Mesothelial cell of epicardium (in vitro differentiated cells): ENCODE results near the gene IRF1. TPM values are rescaled to one million over a fixed set of nuclear protein-coding genes. Genes with fewer than 3 reads are reported as not detected.

Experiments
- DNase-seq, 2 experiments: peaks; one replicate each; pipeline ENCODE4 v3.0.0; 2021; ENCODE audit warnings: low spot score in 2 of 2; ENCODE audit not compliant: unreplicated experiment in 2 of 2
- H3K27ac Mint-ChIP-seq: 2 replicates; pipeline ENCODE4 v1.8.0; 2021; ENCODE audit warnings: mixed read lengths
- H3K27me3 Mint-ChIP-seq: 2 replicates; pipeline ENCODE4 v1.8.0; 2021; ENCODE audit warnings: low read depth, mixed read lengths
- H3K36me3 Mint-ChIP-seq: 2 replicates; pipeline ENCODE4 v1.8.0; 2021; ENCODE audit warnings: mixed read lengths
- H3K4me1 Mint-ChIP-seq: 2 replicates; pipeline ENCODE4 v1.8.0; 2021; ENCODE audit warnings: mixed read lengths
- H3K4me3 Mint-ChIP-seq: 2 replicates; pipeline ENCODE4 v1.8.0; 2021; ENCODE audit warnings: mild to moderate bottlenecking, moderate library complexity, mixed read lengths
- H3K9me3 Mint-ChIP-seq: 2 replicates; pipeline ENCODE4 v1.8.0; 2021; ENCODE audit warnings: mixed read lengths
- CTCF ChIP-seq: fragments of 200-600 bp; sonication (generic); IDR thresholded peaks from one replicate; pipeline ENCODE4 v1.5.0; 2021; ENCODE audit warnings: antibody characterized with exemption; ENCODE audit not compliant: unreplicated experiment
- total RNA-seq: library from RNA; stranded (reverse); gene quantifications from 3 replicates; pipeline ENCODE4 v1.2.1, GENCODE V29; 2021

IRF1 gene
- total RNA-seq, 1 donor from 2014 or later, result 33.3 TPM

- H3K27ac Mint-ChIP-seq, result no peak overlapping the region
- H3K36me3 Mint-ChIP-seq, result peaks cover 24% of the 10 kb centered on the region
- no peak for TF ChIP-seq CTCF
- H3K4me1 Mint-ChIP-seq, result no peaks in the 10 kb centered on the region
- H3K27me3 Mint-ChIP-seq, result no peaks in the 10 kb centered on the region
- DNase-seq, result no peak
- no peaks in the 10 kb centered on the region for H3K9me3 Mint-ChIP-seq
- no peak overlapping the region for H3K4me3 Mint-ChIP-seq
These were observed 7.5 kb downstream of the IRF1 start for GRCh38 chr5:132483101-132483500.

GRCh38 chr5:132481596-132482211 is 8.9 kb downstream of the IRF1 start:
- H3K4me1 Mint-ChIP-seq, result peaks cover 2% of the 10 kb centered on the region
- no peak overlapping the region for H3K4me3 Mint-ChIP-seq
- no peak overlapping the region for H3K27ac Mint-ChIP-seq
- H3K36me3 Mint-ChIP-seq, result peaks cover 18% of the 10 kb centered on the region
- TF ChIP-seq CTCF, result no peak
- no peaks in the 10 kb centered on the region for H3K9me3 Mint-ChIP-seq
- no peaks in the 10 kb centered on the region for H3K27me3 Mint-ChIP-seq
- no peak for DNase-seq

DNA sequence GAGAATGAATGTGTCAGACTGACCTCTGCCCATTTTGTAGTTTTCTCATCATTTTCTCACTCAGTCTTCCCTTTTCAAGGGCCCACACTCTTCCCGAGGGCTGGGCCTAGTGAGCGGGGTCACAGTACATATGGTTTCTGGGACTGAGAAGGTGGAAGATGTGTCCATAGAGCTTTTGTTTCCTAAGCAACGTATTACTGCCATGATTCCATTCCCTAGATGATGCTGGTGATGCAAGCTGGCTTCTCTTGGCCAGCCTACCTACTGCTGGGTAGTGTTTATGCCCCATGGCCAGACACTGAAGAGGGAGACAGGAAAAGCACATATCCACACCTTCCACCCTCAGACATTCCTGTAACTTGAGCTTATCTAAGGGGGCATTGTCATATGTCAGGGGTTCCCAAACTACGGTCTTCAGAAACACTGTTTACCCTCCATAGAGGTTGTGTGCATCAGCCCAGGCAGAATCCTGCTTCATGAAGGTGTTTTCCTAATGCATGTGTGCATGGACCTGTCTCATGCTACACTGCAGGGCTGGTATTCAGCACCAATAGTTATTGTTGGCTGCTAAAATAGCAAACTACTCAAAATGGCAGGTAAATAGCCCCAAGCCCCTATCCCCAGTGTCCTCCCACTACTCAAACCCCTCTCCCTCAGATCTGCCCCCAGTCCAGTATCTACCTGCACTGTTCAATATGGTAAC is 9.5 kb downstream of the IRF1 start:
- Mint-ChIP-seq H3K4me1 (peaks cover 2% of the 10 kb centered on the region), H3K36me3 (peaks cover 16% of the 10 kb centered on the region), H3K27ac (no peak overlapping the region), H3K4me3 (no peak overlapping the region), H3K27me3 (no peaks in the 10 kb centered on the region), H3K9me3 (no peaks in the 10 kb centered on the region)
- TF ChIP-seq CTCF, result no peak
- DNase-seq, result no peak

GRCh38 chr5:132480546-132480892 is 10.1 kb downstream of the IRF1 start:
- no peak for TF ChIP-seq CTCF
- no peak overlapping the region for H3K27ac Mint-ChIP-seq
- no peaks in the 10 kb centered on the region for H3K27me3 Mint-ChIP-seq
- H3K9me3 Mint-ChIP-seq, result no peaks in the 10 kb centered on the region
- H3K36me3 Mint-ChIP-seq, result peaks cover 11% of the 10 kb centered on the region
- DNase-seq, result no peak
- H3K4me1 Mint-ChIP-seq, result peaks cover 4% of the 10 kb centered on the region
- no peak overlapping the region for H3K4me3 Mint-ChIP-seq

GRCh38 chr5:132480042-132480441 is 10.5 kb downstream of the IRF1 start:
- peaks cover 7% of the 10 kb centered on the region for H3K4me1 Mint-ChIP-seq
- no peaks in the 10 kb centered on the region for H3K27me3 Mint-ChIP-seq
- no peak for DNase-seq
- peaks cover 9% of the 10 kb centered on the region for H3K36me3 Mint-ChIP-seq
- H3K27ac Mint-ChIP-seq, result no peak overlapping the region
- H3K4me3 Mint-ChIP-seq, result no peak overlapping the region
- no peak for TF ChIP-seq CTCF
- no peaks in the 10 kb centered on the region for H3K9me3 Mint-ChIP-seq
